SK-MEL-5 (cell line): ENCODE results near the gene MYO16. TPM values are rescaled to one million over a fixed set of nuclear protein-coding genes. Genes with fewer than 3 reads are reported as not detected.
"Not testable (repeated sequence)": the region's sequence is repeated elsewhere in the genome, so short reads cannot be mapped to it uniquely, and the experiment has no call there.

ENCODE experiments used
- DNase-seq: peaks from one replicate; pipeline ENCODE4 v3.0.0-alpha.2; 2016; ENCODE audit warnings: low read depth, low spot score
- in situ Hi-C: cut with HindIII; loops from 2 replicates; pipeline ENCODE4 v1.10.0; 2016; ENCODE audit warnings: low sequenced_read_pairs, high pct_unique_total_duplicates, low pct_unique_long_range_greater_than_20kb
- total RNA-seq: library from RNA; depleted of rRNA; stranded (reverse); fragments of >200 nt; shearing (Covaris generic); gene quantifications from 2 replicates; pipeline ENCODE4 v1.2.3, GENCODE V29; 2014

MYO16 gene
- total RNA-seq, 1 experiment from 2014 or later = 0.18 TPM

DNA sequence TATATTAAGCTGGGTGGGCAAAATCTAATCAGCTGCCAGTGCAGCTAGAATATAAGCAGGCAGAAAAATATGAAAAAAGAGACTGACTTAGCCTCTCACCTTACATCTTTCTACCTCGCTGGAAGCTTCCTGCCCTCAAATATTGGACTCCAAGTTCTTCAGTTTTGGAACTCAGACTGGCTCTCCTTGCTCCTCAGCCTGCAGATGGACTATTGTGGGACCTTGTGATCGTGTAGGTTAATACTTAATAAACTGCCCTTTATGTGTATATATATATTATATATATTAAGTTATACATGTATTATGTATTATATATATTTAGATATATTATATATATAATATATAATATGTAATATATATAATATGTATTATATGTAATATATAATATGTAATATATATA is 588.1 kb downstream of the MYO16 start:
- in situ Hi-C loops, DNase-seq: not testable (repeated sequence)

DNA sequence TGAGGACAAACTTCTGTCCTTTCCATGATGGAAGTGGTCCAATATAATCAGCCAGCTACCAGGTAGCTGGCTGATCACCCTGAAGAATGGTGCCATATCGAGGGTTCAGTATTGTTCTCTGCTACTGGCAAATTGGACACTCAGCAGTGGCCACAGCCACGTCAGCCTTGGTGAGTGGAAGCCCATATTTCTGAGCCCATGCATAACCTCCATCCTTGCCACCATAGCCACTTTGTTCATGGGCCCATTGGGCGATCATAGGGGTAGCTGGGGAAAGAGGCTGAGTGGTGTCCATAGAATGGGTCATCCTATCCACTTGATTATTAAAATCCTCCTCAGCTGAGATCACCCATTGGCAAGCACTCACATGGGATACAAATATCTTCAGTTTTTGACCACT is 591.2 kb downstream of the MYO16 start:
- no peak for DNase-seq
- in situ Hi-C loops = no loop called here

GRCh38 chr13:109224033-109224432 is 594.6 kb downstream of the MYO16 start:
- no peak for DNase-seq
- in situ Hi-C loops = no loop called here

DNA sequence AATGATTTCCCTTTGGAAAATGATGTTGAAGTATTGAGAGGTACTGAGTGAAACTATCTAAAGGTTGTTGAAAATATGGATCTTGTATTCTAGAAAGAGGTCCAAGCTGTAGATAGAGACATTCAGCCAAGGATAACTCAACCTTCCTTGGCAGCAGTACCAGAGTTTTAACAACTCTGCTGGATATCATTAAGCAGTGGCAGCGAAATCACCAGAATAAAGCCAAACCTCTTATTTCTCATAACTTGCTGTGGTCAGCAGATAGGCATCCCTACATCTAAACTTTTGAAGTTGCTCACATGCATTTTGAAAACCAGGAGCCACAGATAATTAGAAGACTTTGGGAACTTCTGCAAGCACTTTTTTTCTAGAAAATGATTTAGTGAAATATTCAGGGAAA is 597.2 kb downstream of the MYO16 start:
- in situ Hi-C loops = no loop called here
- no peak for DNase-seq

GRCh38 chr13:109227344-109227940 is 598.0 kb downstream of the MYO16 start:
- DNase-seq = no peak

GRCh38 chr13:109228211-109228610 is 598.8 kb downstream of the MYO16 start:
- in situ Hi-C loops = no loop called here

More at GRCh38 chr13:109227344-109227940, 598.0 kb downstream of the MYO16 start:
- in situ Hi-C loops = no loop called here

GRCh38 chr13:109231888-109232287 is 602.5 kb downstream of the MYO16 start:
- in situ Hi-C loops = no loop called here

More at GRCh38 chr13:109228211-109228610, 598.8 kb downstream of the MYO16 start:
- DNase-seq = no peak

DNA sequence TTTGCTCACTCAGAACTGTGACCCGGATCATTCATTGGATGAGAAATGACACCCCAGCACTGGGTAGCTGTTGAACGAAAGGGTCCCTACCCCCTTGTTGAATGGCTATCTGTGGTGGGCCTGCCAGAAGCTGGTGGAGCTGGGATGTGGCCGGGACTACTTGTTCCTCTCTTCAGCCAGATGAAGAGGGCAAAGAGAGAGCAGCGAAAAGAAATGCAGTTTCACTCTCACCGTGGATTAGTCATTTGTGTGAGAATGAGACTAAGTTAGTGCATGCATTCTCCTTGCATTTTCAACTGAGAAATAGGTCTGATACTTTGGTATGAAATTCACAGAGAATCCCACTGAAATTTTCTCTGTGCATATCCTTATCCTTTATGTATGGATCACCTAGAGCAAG is 603.9 kb downstream of the MYO16 start:
- in situ Hi-C loops = no loop called here
- DNase-seq = no peak

More at GRCh38 chr13:109231888-109232287, 602.5 kb downstream of the MYO16 start:
- DNase-seq = no peak

DNA sequence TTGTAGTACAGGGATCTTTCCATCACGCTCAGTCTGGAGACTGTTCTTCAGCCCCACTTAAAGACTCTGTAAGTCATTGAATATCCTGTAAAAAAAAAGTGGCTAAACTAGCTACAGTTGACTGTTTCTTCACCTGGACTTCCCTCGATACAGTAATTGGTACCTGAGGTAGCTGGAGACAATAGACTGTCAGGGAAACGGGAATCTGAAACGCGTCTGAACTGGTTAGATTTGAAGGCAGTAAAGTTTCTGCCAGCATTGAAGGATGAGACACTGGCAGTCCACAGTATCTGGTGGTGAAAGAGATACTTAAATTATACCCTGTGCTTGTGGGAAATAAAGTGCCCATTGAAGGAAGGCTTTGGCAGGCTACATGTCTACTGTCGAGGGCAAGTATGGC is 606.5 kb downstream of the MYO16 start:
- in situ Hi-C loops = no loop called here
- no peak for DNase-seq

DNA sequence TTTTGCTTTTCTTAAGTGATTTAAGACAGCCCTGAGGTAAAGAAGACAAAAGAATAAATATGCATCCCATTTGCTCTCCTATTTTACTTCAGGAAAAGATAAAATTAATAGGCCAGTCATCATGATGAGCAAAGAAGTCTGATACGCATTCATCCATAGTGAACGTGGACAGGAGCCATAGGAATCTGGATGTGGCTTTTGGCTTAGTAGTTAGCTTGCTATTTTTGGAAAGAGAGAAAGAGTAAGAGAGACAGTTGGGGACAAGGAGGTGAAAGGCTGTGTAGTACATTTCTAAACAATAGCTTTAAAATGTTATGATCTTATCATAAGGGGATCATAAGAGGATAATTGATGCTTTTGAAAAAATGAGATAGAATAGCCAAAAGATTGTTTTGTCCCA is 611.7 kb downstream of the MYO16 start:
- DNase-seq = no peak
- in situ Hi-C loops = no loop called here

GRCh38 chr13:109243311-109243951 is 614.0 kb downstream of the MYO16 start:
- in situ Hi-C loops = no loop called here
- peak; percentile 33 for DNase-seq

DNA sequence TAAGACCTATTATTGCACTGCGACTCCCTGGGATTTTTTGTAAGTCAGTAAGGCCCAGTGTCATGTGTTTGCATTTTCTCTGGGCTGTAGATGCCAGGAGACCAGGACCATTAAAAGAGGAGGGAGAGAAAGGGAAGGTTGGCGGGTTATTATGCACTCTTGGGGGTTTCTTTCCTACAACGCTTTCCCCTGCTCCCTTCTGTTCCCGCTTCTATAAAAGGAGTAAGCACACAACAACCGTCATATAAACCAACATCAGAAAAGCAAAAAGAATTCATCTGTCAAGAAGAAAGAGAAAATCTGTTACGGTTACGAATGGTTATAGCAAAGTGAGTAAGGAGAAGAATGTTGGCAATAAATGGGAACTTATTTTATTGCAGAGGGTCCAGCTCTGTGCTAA is 615.2 kb downstream of the MYO16 start:
- in situ Hi-C loops = no loop called here
- DNase-seq = no peak

- in situ Hi-C loops = no loop called here
- no peak for DNase-seq
Observed at GRCh38 chr13:109246001-109246400, 616.6 kb downstream of the MYO16 start.

GRCh38 chr13:109249780-109250528 is 620.5 kb downstream of the MYO16 start:
- in situ Hi-C loops = no loop called here
- no peak for DNase-seq

- in situ Hi-C loops = no loop called here
- no peak for DNase-seq
Observed at GRCh38 chr13:109251956-109252355, 622.5 kb downstream of the MYO16 start.

DNA sequence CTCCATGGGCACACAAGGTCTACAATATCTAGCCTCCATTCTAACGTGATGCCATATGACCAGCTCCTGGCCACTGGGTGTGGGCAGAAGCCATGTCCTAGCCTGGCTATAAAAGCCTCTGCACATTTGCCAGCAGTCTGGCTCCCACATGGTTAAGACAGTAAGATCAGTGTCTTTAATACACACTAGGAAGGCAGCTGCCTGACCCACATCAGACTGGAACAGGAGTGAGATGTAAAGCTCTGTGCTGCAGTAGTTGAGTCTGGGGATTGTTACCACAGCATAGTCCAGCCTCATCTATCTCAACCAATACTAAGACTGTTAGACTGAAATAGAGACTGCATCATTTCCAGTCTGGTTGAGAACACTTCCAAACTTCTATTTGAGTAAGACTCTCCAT is 623.9 kb downstream of the MYO16 start:
- in situ Hi-C loops = no loop called here
- DNase-seq = no peak

DNA sequence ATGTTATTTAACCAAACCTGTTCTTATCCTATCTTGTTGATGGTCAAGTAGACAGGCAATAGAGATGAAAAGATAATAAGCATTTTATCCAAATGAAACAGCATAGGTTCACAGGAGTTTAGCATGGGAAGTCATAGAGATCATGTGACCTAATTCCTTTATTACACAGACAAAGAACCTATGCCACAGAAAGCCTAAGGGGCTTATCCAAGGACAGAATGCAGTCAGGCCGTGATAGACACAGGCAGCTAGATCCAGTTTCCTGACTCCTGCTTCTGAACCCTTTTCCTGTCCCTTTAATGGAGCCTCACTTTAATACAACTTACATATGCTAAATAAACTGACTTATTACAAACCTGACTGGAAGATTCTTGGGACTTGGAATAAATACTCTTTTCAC is 624.9 kb downstream of the MYO16 start:
- in situ Hi-C loops = no loop called here
- DNase-seq = no peak

DNA sequence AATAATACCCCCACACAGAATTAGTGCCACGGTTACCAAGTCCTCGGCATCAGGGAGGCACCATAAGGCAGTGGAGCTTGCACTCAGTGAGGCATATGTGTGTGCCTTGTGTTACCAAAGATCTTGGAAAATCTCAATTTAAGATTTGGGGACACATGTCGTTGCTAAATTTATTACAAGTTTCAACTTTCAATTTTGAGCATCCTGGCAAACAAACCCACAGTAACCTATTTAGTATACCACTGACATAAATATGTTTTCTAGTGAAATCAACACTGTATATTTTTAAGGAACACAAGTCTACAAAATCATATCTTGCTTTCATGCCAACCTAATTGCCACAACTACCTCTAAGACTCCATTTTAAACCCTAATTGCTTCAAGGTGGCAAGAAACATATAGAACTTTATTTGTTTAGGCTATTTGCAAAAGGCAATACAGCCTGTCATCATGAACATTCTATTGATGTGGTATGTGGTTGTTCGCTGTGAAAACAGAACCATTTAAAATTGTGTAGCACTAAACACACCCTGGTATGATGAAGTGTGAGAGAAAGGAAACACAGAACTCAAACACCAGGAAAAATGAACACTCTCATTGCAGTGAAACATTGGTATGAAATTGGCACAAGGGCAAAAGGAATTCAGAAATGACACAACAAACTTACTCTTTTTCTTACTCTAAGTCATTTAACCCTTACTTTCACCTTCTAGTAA is 625.9 kb downstream of the MYO16 start:
- in situ Hi-C loops = no loop called here

More for the DNA sequence above, 625.9 kb downstream of the MYO16 start:
- no peak for DNase-seq
